ENCODE results near the gene PDZD8. TPM values are rescaled to one million over a fixed set of nuclear protein-coding genes. Genes with fewer than 3 reads are reported as not detected.

The PDZD8 gene
- polyA plus RNA-seq, 2 of the 4 experiments (the other 2 are of a cell fraction) = 27.4 to 76.7 TPM

DNA sequence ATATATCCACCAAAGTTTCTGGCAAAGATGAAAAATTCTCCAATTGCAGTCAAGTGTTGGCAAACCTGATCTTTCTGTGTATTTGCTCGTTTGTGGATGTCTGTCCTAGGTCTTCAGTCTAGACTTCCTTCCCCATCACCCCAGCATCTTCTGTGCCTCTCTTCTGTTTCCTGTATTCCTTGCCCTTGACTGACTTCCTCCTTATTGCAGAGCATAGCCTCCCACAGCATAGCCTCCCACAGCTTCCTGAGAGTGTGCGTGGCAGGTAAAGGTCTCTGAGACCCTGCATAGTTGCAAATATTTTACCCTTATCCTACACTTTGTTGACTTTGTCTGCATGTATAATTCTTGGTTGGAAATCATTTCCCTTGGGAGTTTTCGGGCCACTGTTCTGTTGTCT lies 116.0 kb downstream of the PDZD8 start (continued):
- no peak for TF ChIP-seq RAD21 (conservative IDR thresholded peaks at IDR 0.05 in 1 of 2, IDR thresholded peaks at IDR 0.05 in 1 of 2)
- TF ChIP-seq, protein P1, sequence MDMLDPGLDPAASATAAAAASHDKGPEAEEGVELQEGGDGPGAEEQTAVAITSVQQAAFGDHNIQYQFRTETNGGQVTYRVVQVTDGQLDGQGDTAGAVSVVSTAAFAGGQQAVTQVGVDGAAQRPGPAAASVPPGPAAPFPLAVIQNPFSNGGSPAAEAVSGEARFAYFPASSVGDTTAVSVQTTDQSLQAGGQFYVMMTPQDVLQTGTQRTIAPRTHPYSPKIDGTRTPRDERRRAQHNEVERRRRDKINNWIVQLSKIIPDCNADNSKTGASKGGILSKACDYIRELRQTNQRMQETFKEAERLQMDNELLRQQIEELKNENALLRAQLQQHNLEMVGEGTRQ (IDR thresholded peaks at IDR 0.05) = no peak

DNA sequence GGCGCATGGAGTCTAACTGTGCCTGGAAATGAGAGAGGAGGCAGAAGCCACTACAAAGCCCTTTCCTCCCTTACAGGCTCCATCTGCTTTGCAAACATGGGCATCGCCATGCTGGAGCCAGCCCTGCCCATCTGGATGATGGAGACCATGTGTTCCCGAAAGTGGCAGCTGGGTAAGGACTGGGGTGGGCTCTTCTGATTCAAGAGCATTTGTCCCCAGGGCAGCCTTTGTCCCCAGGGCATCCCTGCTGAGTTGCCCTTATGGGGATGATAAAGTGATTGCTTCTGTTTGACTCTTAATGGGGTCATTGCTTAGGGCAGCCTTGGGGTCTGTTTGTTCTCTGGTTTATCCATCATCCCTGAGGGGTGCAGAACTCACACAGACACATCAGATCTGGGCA lies 117.5 kb downstream of the PDZD8 start:
- Histone ChIP-seq H3K4me3 (no peak overlapping the region), H3K9me3 (no peaks in the 10 kb centered on the region), H3K4me1 (no peaks in the 10 kb centered on the region), H3K27ac (no peak overlapping the region), H3K4me2 (no peak overlapping the region)
- 72% methylated on average over 3 of the region's 3 CpGs for WGBS (ENCODE audit: missing lambda C conversion rate)
- TF ChIP-seq CHD2 (IDR thresholded peaks at IDR 0.05; ENCODE audit: low read length, partially characterized antibody) = no peak
- no peak for TF ChIP-seq HOXB13 (CRISPR knock-in tag; IDR thresholded peaks at IDR 0.05; ENCODE audit: low read depth)
- no peak for TF ChIP-seq MAZ (IDR thresholded peaks at IDR 0.05; ENCODE audit: borderline replicate concordance, low read depth, low read length)
- no peak for TF ChIP-seq NFE2L2 (conservative IDR thresholded peaks at IDR 0.05; ENCODE audit: low read length)
- no peak for TF ChIP-seq KDM5A (IDR thresholded peaks at IDR 0.05)
- TF ChIP-seq RARB (CRISPR knock-in tag; IDR thresholded peaks at IDR 0.05) = no peak
- TF ChIP-seq, protein P2, sequence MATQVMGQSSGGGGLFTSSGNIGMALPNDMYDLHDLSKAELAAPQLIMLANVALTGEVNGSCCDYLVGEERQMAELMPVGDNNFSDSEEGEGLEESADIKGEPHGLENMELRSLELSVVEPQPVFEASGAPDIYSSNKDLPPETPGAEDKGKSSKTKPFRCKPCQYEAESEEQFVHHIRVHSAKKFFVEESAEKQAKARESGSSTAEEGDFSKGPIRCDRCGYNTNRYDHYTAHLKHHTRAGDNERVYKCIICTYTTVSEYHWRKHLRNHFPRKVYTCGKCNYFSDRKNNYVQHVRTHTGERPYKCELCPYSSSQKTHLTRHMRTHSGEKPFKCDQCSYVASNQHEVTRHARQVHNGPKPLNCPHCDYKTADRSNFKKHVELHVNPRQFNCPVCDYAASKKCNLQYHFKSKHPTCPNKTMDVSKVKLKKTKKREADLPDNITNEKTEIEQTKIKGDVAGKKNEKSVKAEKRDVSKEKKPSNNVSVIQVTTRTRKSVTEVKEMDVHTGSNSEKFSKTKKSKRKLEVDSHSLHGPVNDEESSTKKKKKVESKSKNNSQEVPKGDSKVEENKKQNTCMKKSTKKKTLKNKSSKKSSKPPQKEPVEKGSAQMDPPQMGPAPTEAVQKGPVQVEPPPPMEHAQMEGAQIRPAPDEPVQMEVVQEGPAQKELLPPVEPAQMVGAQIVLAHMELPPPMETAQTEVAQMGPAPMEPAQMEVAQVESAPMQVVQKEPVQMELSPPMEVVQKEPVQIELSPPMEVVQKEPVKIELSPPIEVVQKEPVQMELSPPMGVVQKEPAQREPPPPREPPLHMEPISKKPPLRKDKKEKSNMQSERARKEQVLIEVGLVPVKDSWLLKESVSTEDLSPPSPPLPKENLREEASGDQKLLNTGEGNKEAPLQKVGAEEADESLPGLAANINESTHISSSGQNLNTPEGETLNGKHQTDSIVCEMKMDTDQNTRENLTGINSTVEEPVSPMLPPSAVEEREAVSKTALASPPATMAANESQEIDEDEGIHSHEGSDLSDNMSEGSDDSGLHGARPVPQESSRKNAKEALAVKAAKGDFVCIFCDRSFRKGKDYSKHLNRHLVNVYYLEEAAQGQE (IDR thresholded peaks at IDR 0.05) = no peak
- TF ChIP-seq, protein P3, sequence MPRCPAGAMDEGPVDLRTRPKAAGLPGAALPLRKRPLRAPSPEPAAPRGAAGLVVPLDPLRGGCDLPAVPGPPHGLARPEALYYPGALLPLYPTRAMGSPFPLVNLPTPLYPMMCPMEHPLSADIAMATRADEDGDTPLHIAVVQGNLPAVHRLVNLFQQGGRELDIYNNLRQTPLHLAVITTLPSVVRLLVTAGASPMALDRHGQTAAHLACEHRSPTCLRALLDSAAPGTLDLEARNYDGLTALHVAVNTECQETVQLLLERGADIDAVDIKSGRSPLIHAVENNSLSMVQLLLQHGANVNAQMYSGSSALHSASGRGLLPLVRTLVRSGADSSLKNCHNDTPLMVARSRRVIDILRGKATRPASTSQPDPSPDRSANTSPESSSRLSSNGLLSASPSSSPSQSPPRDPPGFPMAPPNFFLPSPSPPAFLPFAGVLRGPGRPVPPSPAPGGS (IDR thresholded peaks at IDR 0.05) = no peak
- no peak for TF ChIP-seq TFCP2L1 (CRISPR knock-in tag; IDR thresholded peaks at IDR 0.05)
- no peak for TF ChIP-seq ZNF302 (CRISPR knock-in tag; IDR thresholded peaks at IDR 0.05)
- CTCF ChIA-PET = interaction anchor here (2.2 kb wide), 1 partner anchor 41 kb away, joined by 8 read pairs; no protein-coding TSS in a partner anchor
- POLR2A ChIA-PET = no interaction called here
- DNase-seq (ENCODE audit: low read depth in 1 of 2, low spot score in 1 of 2) = no peak
- no peak for ATAC-seq
- no peak for FAIRE-seq

GRCh38 chr10:117256910-117257309 lies 118.3 kb downstream of the PDZD8 start:
- H3K4me1 ChIP-seq = no peaks in the 10 kb centered on the region
- WGBS (ENCODE audit: missing lambda C conversion rate) = 62% methylated on average over 10 of the region's 10 CpGs
- no peak for FAIRE-seq
- H3K4me3 ChIP-seq = no peak overlapping the region
- no peak overlapping the region for H3K27ac ChIP-seq
- no peak for ATAC-seq
- no peak for DNase-seq (ENCODE audit: low read depth in 1 of 2, low spot score in 1 of 2)
- H3K9me3 ChIP-seq = no peaks in the 10 kb centered on the region
- TF ChIP-seq, protein P2 (IDR thresholded peaks at IDR 0.05) = no peak
- TF ChIP-seq ESRRA (IDR thresholded peaks at IDR 0.05; ENCODE audit: borderline replicate concordance, low read length) = no peak
- no peak for TF ChIP-seq ZSCAN20 (CRISPR knock-in tag; IDR thresholded peaks at IDR 0.05)
- no peak for TF ChIP-seq NFE2L2 (conservative IDR thresholded peaks at IDR 0.05; ENCODE audit: low read length)
- TF ChIP-seq, protein P3 (IDR thresholded peaks at IDR 0.05) = no peak
- no peak for TF ChIP-seq POLR2A (IDR thresholded peaks at IDR 0.05; ENCODE audit: low read length)
- no peak for TF ChIP-seq CBX8 (IDR thresholded peaks at IDR 0.05)
- no peak for TF ChIP-seq EHF (CRISPR knock-in tag; IDR thresholded peaks at IDR 0.05)
- no peak for TF ChIP-seq CEBPB (IDR thresholded peaks at IDR 0.05)
- TF ChIP-seq KDM5A (IDR thresholded peaks at IDR 0.05) = no peak
- TF ChIP-seq FOXS1 (CRISPR knock-in tag; IDR thresholded peaks at IDR 0.05) = no peak
- H3K4me2 ChIP-seq = no peak overlapping the region
- POLR2A ChIA-PET = no interaction called here
- CTCF ChIA-PET = no interaction called here

All from A549 (cell line).